Posterior cingulate gyrus (tissue), 11 donors: ENCODE data around the gene ERFE.

Source experiments
- DNase-seq, 10 donors: peaks; one replicate each; pipeline versions ENCODE4 v3.0.0 to v3.0.0-alpha.2; 2020 to 2021; ENCODE audit warnings: mixed read lengths in 3 of 10
- intact Hi-C: fragments of 100-400 bp; cut with DNase I; formaldehyde crosslinking; loops from one replicate; pipeline ENCODE4 v1.15.1; 2023

The ERFE gene

GRCh38 chr2:238190445-238190844 lies 31.7 kb downstream of the ERFE start:
- no peak for DNase-seq
- intact Hi-C loops, result no loop called here

DNA sequence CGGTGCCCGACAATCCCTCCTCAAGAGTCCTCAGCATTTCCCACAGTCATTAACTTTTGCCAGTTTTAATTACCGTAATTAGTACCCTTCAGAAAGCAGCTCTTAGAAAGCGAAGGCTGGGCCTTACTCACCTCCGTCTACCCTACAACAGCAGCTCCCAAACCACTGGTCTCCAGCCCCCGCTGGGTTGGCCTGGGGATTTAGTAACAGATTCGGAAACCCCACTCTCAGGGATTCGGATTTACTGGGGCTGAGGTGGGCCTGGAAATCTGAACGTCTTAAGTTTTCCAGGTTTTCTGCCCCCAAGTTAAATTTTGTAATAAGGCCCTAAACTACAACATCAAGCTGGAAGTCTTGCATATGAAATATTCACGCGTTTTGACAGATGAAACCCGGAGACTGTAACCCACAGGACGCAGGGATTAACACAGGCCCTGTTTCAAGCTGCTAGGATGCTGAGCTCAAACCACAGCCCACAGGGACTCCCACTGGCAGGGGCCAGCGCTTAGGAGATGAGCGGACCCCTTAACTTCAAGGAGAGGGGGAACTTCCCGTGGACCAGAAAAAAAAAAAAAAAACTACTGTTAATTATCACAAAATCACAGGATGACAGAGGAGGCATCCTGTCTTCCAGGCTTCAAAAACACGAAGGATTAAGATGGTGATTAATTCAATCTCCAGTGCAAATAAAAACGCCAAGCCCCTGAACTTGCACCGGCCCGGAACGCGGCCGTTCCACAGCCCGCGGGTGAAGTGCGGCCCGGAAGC lies 43.7 kb downstream of the ERFE start:
- DNase-seq, result no peak
- intact Hi-C loops, result loop anchor here (2.0 to 5.0 kb wide), 2 partner anchors 38 to 235 kb away; partner anchors contain the start of genes HES6 and UBE2F

- intact Hi-C loops, result loop anchor here (2.0 to 5.0 kb wide), 2 partner anchors 37 to 236 kb away; partner anchors contain the start of genes HES6 and UBE2F
- DNase-seq, result peak; percentile 73 to 98 (median 86)
Observed at GRCh38 chr2:238203094-238203972, 44.6 kb downstream of the ERFE start, which contains the start of gene ILKAP. ILKAP (minus strand) TSS chr2:238203695; CDS start chr2:238203553, 142 bp downstream.

- intact Hi-C loops, result loop anchor here (2.0 to 5.0 kb wide), 2 partner anchors 37 to 237 kb away; partner anchors contain the start of genes HES6 and UBE2F
- DNase-seq, result no peak
Observed at GRCh38 chr2:238203973-238204683, 45.4 kb downstream of the ERFE start.

DNA sequence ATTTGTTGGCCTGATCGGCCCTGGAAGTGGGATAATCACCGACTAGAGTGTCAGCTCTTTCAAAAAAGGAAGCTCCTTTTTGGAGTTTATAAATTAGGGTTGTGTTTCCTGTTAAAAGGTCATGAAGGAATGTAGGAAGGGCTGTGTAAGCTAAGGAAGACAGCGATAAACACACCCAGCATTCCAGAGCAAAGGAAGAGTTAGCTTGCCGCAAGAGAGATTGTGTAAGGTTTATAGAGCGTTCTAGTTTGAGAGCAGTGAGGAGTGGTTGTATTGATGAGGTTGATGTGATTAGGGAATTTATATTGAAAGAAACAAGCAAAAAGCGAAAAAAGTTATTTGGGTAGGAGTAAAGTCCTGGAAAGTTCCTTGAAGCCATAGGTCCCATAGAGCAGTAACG lies 48.2 kb downstream of the ERFE start:
- no peak for DNase-seq
- intact Hi-C loops, result no loop called here

DNA sequence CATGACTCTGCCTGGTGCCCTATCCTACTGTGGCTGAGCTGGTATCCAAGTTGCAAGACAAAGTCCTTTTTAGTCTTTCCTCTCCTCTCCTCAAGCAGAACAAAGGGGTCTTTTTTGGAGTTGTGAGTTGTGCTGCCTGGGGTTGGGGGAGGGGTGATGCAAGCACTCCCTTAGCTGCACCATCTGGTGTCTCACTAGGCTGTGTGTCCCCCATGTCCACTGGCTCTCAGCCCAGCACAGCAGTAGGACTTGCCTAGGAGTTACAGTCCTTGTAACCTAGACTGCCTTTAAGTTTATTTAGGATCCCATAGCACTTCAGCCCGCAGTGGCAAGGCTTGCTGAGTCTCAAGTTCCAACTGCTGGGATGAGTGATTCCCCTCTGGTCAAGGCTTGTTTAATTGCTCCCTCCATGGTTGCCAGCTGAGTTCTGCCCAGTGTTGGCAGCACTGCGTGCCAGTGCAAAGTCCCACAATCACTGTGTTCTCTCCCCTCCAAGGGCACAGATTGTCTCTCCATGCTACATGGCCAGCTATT lies 57.9 kb downstream of the ERFE start:
- intact Hi-C loops, result no loop called here
- peak; percentile 66 to 98 (median 86) for DNase-seq
